Measurements from ENCODE around the gene RRM2. TPM values are rescaled to one million over a fixed set of nuclear protein-coding genes. Genes with fewer than 3 reads are reported as not detected.
A peak's percentile ranks its signal among the peaks of the same experiment; 100 is the strongest.

RRM2 gene
- total RNA-seq: 5.6 and 16.1 TPM in 2 replicates

GRCh38 chr2:10122500-10123280 lies at the start of gene RRM2:
TSS of gene RRM2 (plus strand) at chr2:10122739. CDS start at chr2:10122799, 60 bp downstream.
- DNase-seq (ENCODE audit: low read depth in 2 of 2): peak; percentile 90 to 92

DNA sequence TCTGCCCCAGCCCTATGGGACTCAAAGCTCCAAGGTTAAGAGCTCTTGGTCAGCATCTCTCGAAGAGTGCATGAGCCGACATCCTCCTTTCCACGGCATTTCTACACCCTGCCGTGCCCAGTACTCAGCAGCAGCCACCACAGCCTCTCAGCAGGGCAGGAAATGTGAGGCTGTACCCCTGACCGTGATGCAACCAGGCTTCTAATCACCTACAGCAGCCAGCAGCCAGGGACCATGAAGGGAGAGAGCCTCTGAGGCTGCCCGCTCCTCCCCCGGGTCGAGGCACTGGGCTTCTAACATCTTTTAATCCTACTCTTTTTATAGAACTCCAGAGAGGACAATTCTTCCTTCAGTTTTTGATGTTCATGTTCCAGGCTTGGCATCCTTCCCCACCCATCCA lies 48.8 kb upstream of the RRM2 start:
- DNase-seq (ENCODE audit: low read depth in 2 of 2): no peak

GRCh38 chr2:10075101-10075500 lies 47.4 kb upstream of the RRM2 start:
- DNase-seq (ENCODE audit: low read depth in 2 of 2): no peak

DNA sequence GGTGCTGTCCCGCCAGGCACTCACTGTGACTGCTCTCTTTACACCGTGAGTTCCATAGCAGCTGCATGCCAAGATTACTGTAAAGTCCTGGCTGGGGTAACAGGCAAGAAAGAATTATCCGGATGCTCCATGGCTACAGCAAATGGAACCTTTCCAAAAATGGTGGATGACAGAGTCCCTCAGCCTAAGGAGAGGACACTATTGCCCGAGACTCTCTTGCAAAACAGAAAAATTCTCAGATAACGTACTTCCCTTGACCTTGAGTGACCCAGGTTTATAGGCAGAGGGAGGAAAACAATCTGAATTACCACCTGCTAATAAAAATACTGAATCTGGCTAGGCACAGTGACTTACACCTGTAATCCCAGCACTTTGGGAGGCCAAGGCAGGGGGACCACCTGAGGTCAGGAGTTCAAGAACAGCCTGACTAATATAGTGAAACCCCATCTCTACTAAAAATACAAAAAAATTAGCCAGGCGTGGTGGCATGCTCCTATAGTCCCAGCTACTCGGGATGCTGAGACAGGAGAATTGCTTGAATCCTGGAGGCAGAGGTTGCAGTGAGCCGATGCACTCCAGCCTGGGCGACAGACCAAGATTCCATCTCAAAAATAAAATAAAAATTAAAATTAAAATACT lies 46.8 kb upstream of the RRM2 start:
- no peak for DNase-seq (ENCODE audit: low read depth in 2 of 2)

DNA sequence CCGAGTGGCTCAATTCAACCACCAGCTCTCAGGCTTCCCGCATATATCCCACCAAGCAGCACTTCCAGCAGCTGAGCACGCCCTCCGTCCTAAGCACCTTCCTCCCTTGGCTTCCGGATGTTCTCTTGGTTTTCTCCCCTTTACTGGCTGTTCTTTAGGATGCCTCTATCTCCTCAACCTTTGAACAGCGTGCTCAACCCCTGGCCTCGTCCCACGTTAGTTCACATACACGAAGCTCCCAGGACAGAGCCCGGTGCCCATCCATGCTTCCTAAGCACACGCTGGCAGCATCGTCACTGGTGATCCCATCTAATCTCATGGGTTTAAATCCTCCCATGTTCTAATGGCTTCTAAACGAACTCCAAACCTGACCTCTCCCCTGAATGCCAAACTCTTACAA lies 46.0 kb upstream of the RRM2 start:
- DNase-seq (ENCODE audit: low read depth in 2 of 2): no peak

DNA sequence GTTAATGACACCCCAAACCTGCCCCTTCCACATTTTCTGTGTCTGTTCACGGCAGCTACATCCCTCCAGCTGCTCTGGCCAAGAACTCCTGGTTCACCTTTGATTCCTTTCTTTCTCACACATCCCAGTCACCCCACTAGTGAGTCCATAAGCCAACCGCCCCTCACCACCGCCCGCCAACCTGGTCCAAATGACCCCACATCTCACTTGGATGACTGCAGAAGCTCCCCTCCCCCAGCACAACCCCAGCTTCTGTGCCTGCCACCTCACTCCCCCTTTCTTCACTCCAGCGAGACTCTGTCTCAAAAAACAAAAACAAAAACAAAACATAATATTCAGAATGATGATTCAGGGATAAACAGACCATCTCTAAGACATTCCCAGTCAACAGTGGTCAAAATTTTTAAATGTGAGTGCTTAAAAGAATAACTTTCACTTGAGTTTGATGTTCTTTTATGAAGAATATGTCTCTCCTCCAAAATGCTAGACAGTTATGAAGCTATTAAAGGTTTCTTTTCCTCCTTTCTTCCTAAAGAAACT lies 45.5 kb upstream of the RRM2 start:
- no peak for DNase-seq (ENCODE audit: low read depth in 2 of 2)

DNA sequence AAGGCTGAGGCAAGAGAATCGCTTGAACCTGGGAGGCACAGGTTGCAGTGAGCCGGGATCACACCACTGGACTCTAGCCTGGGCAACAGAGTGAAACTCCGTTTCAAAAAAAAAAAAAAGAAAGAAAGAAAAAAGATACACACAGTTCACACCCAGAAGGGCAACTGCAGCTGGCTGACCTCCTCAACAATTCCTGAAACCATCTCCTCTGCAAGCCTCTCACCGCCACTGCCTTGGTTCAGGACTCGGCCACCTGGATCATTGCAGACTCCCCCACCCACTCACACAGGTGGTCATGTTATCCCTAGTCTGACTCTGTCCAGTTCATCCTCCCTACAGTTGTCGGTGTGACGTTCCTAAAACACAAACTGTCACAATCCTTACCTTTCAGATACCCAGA lies 44.5 kb upstream of the RRM2 start:
- DNase-seq (ENCODE audit: low read depth in 2 of 2): no peak

GRCh38 chr2:10078704-10079265 lies 43.8 kb upstream of the RRM2 start:
- DNase-seq (ENCODE audit: low read depth in 2 of 2): no peak

DNA sequence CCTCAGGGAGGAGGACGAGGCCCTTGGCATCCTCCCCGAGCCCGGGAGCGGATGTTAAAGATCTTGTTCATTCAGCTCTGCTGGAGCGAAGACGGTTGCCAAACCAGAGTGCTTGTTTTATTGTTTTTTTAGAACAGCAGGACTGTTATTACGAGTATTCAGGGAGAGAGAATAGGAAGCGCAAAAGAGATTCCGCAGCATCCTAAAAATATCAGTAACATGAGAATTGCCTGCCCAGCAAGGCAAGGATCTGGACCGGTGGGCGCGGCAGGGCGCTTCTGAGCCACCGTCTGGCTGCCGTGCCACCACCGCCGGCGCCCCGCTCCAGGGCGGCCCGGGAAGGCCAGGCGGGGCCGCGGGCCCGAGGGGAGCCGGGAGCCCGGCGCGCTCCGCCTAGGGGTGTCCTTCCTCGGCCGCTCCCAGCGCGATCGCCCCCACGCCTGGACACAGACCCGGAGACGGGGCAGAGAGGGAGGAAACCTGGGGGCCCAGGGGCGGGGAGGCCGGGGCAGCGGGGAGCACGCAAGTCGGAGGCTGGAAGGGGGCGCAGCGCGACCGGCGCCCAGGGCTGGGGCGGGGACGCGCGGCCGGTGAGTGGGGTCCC lies 43.2 kb upstream of the RRM2 start:
- DNase-seq (ENCODE audit: low read depth in 2 of 2): no peak

- no peak for DNase-seq (ENCODE audit: low read depth in 2 of 2)
These were observed 42.5 kb upstream of the RRM2 start, which contains the start of gene CYS1 for GRCh38 chr2:10079870-10080535. TSS of gene CYS1 (minus strand) at chr2:10080411. CDS start at chr2:10080223, 188 bp downstream.

GRCh38 chr2:10080536-10081304 lies 41.8 kb upstream of the RRM2 start:
- DNase-seq (ENCODE audit: low read depth in 2 of 2): no peak

DNA sequence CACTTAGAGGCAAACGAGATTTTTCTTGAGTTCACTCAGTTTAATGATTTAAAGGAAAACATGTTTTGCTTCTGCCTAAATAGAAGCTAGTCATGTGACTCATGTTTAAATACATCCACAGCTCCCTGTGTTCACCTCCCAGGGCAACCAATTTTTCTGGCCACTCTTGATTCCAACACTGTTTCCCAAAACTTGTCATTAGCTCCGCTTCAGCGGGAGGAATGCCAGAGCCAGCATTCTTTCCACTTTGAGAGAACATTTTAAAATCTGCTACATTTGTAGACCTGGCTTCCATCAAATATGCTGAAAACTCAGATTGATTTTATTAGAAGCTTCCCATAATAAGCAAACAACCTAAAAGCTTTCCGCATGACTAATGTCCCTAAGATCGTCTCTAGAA lies 39.5 kb upstream of the RRM2 start:
- DNase-seq (ENCODE audit: low read depth in 2 of 2): no peak

DNA sequence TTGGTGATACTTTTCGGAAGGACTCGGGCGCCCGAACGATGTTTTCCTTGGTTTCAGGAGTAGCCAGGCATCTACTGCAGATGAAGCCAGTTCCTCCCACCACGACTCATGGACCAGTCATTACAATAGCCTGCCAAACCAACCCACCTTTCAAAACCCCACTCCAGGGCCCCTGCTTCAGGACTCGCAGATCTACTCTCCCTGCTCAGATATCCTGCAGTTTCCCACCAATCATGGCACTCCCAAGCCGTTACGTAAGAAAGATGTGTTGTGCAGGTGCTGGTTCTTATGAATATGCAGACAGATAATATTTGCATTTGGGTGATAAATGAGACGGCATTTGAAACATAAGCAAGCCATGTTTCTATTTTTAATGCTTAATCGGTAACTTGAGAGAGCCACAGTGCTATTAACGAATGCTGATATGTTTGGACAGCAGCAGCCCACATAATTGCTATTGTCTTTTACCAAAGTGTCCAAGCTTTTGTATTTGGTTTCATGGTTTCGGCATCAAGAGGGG lies 38.8 kb upstream of the RRM2 start:
- DNase-seq (ENCODE audit: low read depth in 2 of 2): no peak

DNA sequence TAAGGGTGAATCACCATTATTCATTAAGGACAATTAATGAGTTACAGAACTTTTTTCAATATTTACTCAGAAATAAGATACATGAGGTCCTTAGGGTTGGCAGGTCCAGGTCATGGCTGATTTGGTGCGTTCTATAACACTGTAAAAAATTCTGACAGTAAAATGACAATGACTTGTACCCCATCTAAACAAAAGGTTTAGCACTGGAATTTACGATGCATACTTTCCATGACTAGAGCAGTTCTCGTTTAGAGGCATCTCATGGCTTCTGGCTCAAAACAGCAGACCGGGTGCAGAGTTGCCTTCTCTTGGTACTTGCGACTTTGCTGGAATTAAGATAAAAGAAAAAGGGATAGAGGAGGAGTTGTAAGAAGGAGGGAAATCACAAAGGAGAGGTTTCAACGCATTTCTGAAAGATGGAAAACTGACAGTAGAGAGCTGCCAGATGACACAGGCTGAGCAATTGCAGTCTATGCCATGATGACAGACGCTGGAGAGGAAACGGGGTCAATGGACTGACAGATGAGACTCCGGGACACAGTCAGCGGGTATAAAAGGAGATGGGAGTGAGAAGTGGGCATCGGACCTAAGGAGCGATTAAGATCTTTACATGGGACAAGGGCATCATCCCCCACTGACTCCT lies 38.2 kb upstream of the RRM2 start:
- DNase-seq (ENCODE audit: low read depth in 2 of 2): peak in 1 of 2 donors; percentile 31

GRCh38 chr2:10085043-10085667 lies 37.4 kb upstream of the RRM2 start:
- no peak for DNase-seq (ENCODE audit: low read depth in 2 of 2)

DNA sequence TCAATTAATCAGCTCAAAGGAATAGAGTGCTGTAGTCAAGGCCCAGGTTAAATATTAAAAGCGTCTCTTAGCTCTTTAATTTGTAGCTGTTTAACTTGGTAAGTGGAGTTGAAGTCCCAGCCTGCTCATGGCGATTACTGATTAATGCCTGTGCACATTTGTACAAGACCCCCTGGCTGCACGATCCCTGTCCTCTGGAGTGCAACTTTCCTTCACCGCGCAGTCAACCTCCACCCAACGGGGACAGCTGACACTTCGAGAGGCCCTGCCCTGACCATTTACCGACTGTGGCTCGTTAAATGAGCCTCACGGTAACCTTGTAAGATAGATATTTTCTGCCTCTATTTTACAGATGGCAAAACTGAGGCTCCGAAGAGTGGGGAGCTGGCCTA lies 36.9 kb upstream of the RRM2 start:
- no peak for DNase-seq (ENCODE audit: low read depth in 2 of 2)

- no peak for DNase-seq (ENCODE audit: low read depth in 2 of 2)
These were observed 35.6 kb upstream of the RRM2 start for GRCh38 chr2:10086950-10087349.

DNA sequence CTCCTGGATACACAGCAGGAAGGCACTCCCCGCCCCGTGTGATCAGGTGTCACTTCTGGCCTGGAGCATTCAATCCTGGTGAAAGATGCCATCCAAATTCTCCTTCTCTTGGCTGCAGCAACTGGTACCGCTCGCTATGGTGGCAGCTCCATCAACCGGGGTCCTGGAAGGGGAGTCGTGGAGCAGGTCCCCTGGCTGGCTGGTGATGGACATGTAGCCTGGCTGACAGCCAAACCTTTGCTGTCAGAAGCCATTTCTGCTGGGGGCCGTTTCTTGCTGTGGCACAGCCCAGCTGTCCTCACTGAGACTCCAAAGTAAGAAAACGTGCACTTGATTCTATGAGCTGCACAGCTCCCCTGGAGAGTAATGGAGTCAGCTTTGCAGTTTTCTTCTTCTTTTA lies 35.2 kb upstream of the RRM2 start:
- DNase-seq (ENCODE audit: low read depth in 2 of 2): no peak

DNA sequence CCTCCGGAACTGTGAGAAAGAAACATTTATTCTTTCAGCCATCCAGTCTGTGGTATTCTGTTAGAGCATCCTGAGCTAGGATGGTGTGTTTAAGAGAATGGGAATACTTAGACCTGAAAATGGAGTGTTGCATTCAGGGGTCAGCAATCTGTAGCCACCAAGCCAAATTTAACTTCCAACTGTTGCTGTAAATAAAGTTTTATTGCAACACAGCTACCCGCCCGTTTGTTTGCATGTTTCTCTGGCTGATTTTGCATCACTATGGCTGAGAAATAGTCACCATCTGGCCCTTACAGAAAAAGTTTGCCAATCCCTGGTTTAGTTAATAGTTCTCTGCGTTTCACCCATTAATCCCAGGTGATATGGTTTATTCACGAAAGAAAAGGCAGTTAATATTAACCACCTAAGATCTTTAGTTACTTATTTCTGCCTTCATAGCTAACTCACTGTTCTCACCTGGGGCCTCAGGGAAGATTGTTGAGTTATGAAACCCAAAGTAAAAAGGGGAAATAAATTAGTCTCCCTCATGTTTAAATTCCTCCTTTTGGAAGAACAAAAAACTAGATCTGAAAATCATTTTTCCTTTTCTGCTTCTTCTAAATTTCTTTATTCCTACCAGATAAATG lies 32.9 kb upstream of the RRM2 start:
- no peak for DNase-seq (ENCODE audit: low read depth in 2 of 2)
